Osteocyte (in vitro differentiated cells): ENCODE results near the gene EPHB3. TPM values are rescaled to one million over a fixed set of nuclear protein-coding genes. Genes with fewer than 3 reads are reported as not detected.

Experiments
- DNase-seq: peaks from one replicate; pipeline ENCODE4 v3.0.0; 2021; ENCODE audit warnings: mixed read lengths; ENCODE audit not compliant: unreplicated experiment; ENCODE audit errors: extremely low spot score
- H3K27ac Mint-ChIP-seq: one replicate; pipeline ENCODE4 v1.8.0; 2021; ENCODE audit warnings: mild to moderate bottlenecking, mixed read lengths; ENCODE audit not compliant: unreplicated experiment
- H3K27me3 Mint-ChIP-seq: one replicate; pipeline ENCODE4 v1.8.0; 2021; ENCODE audit warnings: mixed read lengths; ENCODE audit not compliant: unreplicated experiment
- H3K36me3 Mint-ChIP-seq: one replicate; pipeline ENCODE4 v1.8.0; 2021; ENCODE audit warnings: mixed read lengths; ENCODE audit not compliant: unreplicated experiment
- H3K4me1 Mint-ChIP-seq: one replicate; pipeline ENCODE4 v1.8.0; 2021; ENCODE audit warnings: mixed read lengths; ENCODE audit not compliant: unreplicated experiment
- H3K4me3 Mint-ChIP-seq: one replicate; pipeline ENCODE4 v1.8.0; 2021; ENCODE audit warnings: mild to moderate bottlenecking, moderate library complexity, mixed read lengths; ENCODE audit not compliant: unreplicated experiment
- H3K9me3 Mint-ChIP-seq: one replicate; pipeline ENCODE4 v1.8.0; 2021; ENCODE audit warnings: mixed read lengths; ENCODE audit not compliant: unreplicated experiment
- total RNA-seq: library from RNA; stranded (reverse); gene quantifications from 2 replicates; pipeline ENCODE4 v1.2.1, GENCODE V29; 2021
- TF ChIP-seq, protein P1 (sequence below): fragments of 200-600 bp; sonication (generic); IDR thresholded peaks from 2 replicates; pipeline ENCODE4 v1.5.0; 2021; ENCODE audit warnings: antibody characterized with exemption, mild to moderate bottlenecking, moderate library complexity

Gene EPHB3
- total RNA-seq, 1 donor from 2014 or later, result 11.4 TPM

DNA sequence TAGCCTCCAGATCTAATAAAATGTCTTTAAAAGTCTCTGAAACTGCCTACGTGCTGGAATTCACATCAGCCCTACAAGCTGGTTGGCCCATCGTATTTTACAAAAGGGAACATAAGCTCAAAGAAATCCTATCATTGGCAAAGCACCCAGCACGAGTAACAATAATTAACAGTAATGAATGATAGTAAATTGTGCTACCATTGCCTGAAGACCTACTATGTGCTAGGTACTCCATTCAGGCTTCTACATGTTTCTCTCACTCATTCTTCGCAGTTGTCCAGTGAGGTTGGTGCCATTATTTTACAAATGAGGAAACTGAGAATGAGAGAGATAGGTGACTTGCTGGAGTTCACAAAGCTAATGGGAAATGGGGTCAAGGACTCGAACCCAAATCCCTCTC lies 7.1 kb upstream of the EPHB3 start:
- Mint-ChIP-seq H3K4me3 (no peak overlapping the region), H3K27me3 (peaks cover 75% of the 10 kb centered on the region), H3K36me3 (no peaks in the 10 kb centered on the region), H3K4me1 (no peaks in the 10 kb centered on the region), H3K9me3 (no peaks in the 10 kb centered on the region), H3K27ac (no peak overlapping the region)
- DNase-seq, result no peak
- TF ChIP-seq, protein P1, sequence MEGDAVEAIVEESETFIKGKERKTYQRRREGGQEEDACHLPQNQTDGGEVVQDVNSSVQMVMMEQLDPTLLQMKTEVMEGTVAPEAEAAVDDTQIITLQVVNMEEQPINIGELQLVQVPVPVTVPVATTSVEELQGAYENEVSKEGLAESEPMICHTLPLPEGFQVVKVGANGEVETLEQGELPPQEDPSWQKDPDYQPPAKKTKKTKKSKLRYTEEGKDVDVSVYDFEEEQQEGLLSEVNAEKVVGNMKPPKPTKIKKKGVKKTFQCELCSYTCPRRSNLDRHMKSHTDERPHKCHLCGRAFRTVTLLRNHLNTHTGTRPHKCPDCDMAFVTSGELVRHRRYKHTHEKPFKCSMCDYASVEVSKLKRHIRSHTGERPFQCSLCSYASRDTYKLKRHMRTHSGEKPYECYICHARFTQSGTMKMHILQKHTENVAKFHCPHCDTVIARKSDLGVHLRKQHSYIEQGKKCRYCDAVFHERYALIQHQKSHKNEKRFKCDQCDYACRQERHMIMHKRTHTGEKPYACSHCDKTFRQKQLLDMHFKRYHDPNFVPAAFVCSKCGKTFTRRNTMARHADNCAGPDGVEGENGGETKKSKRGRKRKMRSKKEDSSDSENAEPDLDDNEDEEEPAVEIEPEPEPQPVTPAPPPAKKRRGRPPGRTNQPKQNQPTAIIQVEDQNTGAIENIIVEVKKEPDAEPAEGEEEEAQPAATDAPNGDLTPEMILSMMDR, result no peak

DNA sequence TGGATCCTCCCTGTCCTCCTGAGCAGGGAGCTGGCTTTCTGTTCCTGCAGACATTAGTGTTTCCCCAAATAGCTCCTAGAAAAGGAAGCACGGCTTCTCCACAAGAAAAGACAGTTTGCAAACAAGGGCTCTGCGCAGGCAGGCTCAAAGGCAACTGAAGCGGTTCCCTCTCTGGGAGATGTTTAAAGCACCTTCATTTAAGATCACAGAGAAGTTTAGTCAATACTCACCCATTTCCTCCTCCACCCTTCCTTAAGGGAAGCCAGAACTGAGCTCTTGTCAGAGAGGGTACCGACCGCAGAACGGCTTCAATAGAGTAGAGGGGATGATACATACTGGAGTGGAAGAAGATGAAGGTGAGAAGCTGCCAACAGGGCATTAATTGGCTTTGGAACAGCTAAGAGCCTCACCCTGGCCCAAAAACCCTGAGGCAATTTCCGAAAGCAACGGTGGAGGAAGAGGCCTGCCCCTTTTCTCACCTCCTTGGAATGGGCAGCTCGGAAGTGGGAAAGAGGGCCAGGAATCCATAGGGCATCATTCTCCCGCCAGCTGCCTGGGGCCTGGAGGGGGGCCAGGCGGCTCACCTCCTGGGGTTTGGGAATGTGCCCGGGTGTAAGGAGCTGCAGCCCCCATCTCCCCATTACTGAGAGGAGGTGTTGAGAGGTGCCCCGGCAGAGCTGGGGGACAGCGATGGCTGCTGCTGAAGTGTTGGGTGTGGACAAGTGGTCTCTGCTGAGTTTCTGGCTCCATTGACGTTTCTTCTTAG lies 4.8 kb upstream of the EPHB3 start:
- TF ChIP-seq, protein P1, result no peak
- Mint-ChIP-seq H3K27ac (no peak overlapping the region), H3K9me3 (no peaks in the 10 kb centered on the region), H3K36me3 (no peaks in the 10 kb centered on the region), H3K27me3 (peaks cover 65% of the 10 kb centered on the region), H3K4me3 (no peak overlapping the region), H3K4me1 (peaks cover 9% of the 10 kb centered on the region)
- DNase-seq, result no peak

DNA sequence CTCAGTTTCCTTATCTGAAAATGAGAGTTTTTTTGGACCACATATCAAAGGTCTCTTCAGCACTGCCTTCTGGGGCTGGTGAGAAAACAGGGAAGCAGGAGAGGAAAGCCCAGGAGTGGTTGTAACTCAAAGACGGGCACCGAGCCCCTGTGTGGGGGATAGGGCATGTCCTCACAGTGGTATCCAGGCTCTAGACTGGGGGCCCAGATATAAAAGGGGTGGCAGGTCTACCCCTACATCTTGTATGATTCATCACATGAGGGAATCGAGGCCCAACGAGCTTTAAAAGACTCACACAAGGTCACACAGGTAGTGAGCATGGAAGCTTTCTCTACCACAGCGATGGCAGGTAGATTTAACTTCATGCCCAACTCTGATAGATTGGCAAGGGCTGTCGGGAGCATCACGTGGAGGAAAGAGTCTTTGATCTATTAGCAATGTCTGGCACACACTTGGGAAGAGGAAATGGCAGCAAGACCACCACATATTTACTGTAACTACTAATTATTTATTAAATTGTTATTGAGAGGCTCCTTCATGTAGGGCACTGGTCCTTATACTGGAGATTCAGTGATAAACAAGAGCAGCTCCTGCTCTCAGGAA lies 4.1 kb upstream of the EPHB3 start:
- Mint-ChIP-seq H3K4me1 (peaks cover 9% of the 10 kb centered on the region), H3K27ac (no peak overlapping the region)

DNA sequence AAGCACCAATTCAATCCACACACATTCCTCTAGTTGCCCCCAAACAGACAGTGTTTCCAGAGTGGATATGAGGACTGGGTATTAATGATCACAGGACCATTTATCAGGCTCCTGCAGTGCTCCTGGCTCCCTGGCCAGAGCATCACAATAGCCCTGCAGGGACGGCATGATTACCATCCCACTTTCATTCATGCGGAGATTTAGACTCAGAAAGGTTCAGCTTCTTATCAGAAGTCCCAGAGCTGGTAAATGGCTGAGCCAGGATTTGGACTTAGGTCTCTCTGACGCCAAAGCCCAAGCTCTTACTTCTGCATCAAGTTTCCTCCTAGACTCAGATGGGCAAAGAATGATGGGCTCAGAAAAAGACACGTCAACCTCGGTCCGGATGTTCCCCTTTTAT lies 2.9 kb upstream of the EPHB3 start:
- Mint-ChIP-seq H3K9me3 (no peaks in the 10 kb centered on the region), H3K36me3 (no peaks in the 10 kb centered on the region), H3K27me3 (peaks cover 45% of the 10 kb centered on the region), H3K27ac (no peak overlapping the region), H3K4me1 (peaks cover 18% of the 10 kb centered on the region), H3K4me3 (no peak overlapping the region)
- TF ChIP-seq, protein P1, result no peak
- no peak for DNase-seq

More for the DNA sequence above, 4.1 kb upstream of the EPHB3 start:
- Mint-ChIP-seq H3K9me3 (no peaks in the 10 kb centered on the region), H3K27me3 (peaks cover 58% of the 10 kb centered on the region), H3K4me3 (no peak overlapping the region), H3K36me3 (no peaks in the 10 kb centered on the region)
- TF ChIP-seq, protein P1, result no peak
- no peak for DNase-seq

DNA sequence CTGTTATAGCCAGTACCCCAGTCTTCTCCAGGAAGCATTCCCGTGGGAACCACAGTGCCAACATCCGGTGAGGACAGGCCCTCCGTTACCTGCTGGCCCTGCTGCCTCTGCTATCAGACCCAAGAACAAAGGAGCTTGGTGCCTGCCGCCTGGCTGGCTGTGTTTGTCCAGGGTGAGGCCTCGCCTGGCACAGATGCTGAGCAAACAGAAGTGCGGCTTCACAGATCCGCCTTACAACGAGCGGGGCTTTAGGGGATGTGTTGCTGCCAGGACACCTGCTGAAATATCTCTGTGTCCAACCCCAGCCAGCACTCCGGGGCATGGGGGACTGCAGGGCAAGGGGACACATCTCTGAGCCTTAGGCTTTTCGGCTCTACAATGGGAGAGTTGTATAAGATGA lies 2.2 kb upstream of the EPHB3 start:
- H3K36me3 Mint-ChIP-seq, result no peaks in the 10 kb centered on the region
- H3K4me1 Mint-ChIP-seq, result peaks cover 24% of the 10 kb centered on the region
- TF ChIP-seq, protein P1, result no peak
- H3K4me3 Mint-ChIP-seq, result no peak overlapping the region
- H3K9me3 Mint-ChIP-seq, result no peaks in the 10 kb centered on the region
- H3K27me3 Mint-ChIP-seq, result peaks cover 42% of the 10 kb centered on the region
- DNase-seq, result no peak
- H3K27ac Mint-ChIP-seq, result no peak overlapping the region
